AG20443 (cell line): ENCODE results near the gene SPTB.
A peak's percentile ranks its signal among the peaks of the same experiment; 100 is the strongest.

ENCODE experiments used
- DNase-seq: peaks from one replicate; pipeline ENCODE4 v3.0.0; 2012; ENCODE audit warnings: low spot score, mixed read lengths

SPTB gene

GRCh38 chr14:64789696-64790095 is 90.0 kb downstream of the SPTB start:
- DNase-seq = no peak

DNA sequence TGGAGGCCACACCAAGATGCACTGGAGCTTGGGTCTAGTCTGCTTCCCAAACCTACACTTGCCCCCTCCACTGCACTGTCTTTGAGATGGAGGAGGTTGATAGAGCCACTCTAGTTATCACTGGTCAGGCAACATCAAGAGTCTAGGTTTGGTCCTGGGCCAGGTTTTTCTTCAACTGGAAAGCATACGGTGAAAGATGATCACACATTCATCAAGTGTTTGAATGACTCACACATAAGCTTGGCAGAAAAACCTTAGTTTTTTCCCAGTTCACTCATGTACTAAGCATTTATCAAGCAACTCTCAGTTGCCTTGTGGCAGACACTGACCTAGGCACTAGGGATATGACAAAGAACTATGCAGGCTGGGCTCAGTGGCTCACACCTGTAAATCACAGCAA is 91.0 kb downstream of the SPTB start:
- DNase-seq = peak; percentile 82

- no peak for DNase-seq
Measured at GRCh38 chr14:64787619-64788018, 92.1 kb downstream of the SPTB start.

GRCh38 chr14:64786296-64787149 is 93.2 kb downstream of the SPTB start:
- peak; percentile 59 for DNase-seq

DNA sequence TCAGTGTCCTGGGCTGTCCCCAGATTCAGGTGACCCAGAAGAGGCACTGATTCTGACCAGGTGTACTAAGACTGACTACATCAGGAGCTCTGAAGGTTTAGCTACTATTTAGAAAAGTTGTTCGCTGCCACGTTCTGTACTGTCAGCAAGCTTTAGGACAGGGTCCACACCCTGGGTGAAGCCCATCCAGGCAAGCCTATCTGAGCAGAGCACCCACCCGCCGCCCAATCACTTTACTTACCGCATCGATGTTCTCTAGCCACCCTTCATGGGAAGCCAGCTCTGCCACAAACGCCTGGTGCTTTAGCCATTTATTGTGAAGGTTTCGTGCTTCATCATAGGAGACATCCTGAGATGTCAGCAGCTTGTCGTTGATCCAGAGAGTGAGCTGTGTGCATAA is 95.7 kb downstream of the SPTB start:
- DNase-seq = no peak

DNA sequence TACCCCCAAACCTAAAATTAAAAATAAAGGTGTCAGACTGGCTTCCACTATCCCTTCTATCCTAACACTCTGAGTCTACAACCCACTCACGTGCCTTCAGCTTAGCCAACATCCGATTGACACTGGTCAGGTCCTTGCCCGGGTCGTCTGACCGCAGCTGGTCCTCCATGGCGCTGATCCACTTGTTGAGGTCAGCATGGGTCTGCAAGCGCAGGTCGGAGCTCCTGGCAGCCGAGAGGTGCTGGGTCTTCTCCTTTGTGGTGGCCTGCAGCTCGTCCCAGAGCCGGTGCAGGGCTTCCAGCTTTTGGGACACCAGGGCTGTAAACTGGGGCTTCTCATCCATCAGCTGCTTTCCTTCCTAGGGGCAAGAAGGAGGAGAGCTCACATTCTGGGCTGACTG is 97.5 kb downstream of the SPTB start:
- no peak for DNase-seq

GRCh38 chr14:64779472-64779871 is 100.2 kb downstream of the SPTB start:
- DNase-seq = no peak

GRCh38 chr14:64778104-64778754 is 101.5 kb downstream of the SPTB start:
- DNase-seq = no peak

- DNase-seq = no peak
Measured at GRCh38 chr14:64777461-64777860, 102.2 kb downstream of the SPTB start.

GRCh38 chr14:64775081-64775777 is 104.5 kb downstream of the SPTB start:
- DNase-seq = no peak

- DNase-seq = no peak
Measured at GRCh38 chr14:64774272-64774671, 105.4 kb downstream of the SPTB start.

DNA sequence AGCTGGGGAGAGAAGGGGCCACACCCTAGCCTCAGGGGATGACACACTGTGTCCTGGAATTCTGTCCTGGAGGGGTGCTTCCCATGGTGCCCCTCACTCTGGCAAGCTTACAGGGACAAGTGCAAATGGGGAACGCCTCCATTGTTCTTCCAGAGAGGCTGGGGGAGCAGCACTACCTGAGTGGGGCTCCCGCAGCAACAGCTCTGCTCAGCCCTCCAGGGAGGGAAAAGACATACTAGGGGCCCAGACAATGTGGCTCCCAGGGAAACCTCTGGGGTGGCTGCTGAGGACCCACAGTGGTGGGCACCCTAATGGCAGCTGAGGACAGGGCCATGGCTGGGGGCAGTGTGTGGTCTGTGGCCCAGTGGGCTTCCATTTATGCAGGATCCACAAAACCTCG is 106.1 kb downstream of the SPTB start:
- no peak for DNase-seq

DNA sequence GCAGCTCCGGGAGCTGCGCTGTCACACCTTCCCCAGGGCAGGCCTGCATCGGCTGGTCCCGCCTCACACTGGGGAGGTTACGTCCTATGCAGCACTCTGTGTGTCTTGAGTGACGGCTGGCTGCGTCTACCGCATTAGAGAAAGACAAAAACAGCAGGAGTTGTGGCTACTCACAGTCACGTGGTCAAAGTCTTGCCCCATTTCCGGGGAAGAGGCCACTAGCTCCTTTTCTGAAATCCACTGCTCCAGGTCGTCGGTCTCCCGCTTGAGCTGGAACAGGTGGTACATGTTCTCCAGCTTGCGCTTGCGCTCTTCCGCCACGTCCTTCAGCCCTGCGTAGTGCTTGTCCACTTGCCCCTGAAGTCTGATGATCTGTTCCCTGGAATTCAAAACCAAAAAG is 106.7 kb downstream of the SPTB start:
- DNase-seq = no peak

DNA sequence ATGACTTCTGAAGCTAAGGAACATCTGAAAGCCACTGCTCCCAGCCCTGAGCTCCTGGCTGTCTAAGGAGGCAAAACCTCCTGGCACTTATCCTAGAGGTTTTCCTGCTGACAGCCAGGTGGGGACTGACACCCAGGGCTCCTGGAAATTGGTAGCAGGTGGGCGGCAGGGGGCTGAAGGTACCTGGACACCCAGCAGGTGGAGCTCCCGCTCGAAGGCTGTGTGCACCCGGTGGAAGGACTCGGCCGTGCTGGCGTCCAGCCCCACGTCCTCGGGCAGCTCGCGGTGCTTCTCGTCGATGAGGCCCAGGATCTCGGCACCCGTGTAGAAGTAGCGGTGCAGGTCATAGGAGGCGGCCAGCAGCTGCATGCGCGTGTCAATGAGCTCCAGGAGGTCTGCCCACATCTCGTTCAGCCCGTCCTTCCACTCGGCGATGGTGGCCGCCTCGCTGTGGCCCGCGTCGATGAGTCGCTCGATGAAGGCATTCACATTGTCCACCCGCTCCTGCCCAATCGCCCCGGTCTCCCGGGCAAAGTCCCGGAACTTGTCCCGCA is 107.2 kb downstream of the SPTB start:
- DNase-seq = no peak

GRCh38 chr14:64771161-64771560 is 108.5 kb downstream of the SPTB start:
- DNase-seq = no peak

DNA sequence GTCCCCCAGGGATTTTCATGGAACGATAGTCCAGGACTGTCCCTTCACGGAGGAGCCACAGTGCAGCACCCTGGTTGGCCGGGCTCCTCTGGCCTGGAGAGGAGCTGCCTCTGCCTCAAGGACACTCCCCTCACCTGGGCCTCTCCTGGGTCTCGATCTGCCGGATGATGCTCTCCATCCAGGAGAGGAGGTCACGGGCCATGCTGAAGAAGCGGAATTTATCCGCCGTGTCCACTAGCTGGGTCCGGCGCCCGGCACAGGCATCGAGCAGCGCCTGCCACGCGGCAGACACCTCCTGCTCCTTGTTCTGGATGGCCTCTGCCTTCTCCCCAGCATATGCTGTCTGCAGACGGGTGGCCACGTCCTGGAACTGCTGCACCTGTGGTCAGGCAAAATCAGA is 109.0 kb downstream of the SPTB start:
- DNase-seq = no peak

DNA sequence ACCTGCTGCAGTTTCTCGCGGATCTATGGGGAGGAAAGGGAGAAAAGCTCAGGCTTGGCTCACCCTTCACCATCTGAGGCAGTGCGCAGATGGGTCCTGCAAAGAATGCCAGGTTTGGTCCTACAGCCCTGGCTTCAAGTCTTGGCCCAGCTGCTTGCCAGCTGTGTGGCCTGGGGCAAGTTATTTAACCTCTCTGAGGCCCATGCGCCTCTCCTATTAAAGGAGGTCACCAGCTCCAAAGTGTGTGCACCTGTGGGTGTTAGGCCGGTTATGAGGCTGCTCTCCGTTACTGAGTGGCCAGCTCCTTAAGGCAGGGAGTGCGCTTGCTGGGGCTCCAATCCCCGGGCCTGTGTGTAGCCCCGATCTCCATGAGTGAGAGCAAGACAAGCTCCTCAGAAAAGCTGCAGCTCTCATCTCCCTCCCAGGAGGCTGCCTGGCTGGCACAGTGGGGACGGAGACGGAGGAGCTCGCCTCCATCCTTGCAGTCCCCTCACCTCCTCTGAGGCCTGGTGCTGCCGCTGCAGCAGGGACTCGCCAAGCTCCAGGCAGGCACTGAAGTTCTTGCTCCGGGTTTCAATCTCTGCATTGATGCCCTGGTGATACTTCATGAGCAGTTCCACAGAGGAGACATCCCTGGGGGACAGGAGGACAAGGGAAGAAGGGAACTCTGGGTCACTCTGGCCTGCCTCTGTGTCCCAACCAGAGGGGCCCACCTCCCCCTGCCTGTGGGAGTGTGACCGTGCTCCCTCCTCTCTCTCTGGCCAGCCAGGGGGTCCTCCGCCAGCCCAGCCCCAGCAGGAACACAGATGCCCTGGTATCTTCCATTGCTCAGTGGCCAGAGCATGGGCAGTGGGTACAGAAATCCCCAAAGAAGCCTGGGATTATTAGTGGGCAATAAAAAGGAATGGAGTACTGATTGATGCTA is 110.3 kb downstream of the SPTB start:
- no peak for DNase-seq

GRCh38 chr14:64768401-64769095 is 111.2 kb downstream of the SPTB start:
- DNase-seq = no peak

GRCh38 chr14:64767215-64767964 is 112.3 kb downstream of the SPTB start:
- no peak for DNase-seq

DNA sequence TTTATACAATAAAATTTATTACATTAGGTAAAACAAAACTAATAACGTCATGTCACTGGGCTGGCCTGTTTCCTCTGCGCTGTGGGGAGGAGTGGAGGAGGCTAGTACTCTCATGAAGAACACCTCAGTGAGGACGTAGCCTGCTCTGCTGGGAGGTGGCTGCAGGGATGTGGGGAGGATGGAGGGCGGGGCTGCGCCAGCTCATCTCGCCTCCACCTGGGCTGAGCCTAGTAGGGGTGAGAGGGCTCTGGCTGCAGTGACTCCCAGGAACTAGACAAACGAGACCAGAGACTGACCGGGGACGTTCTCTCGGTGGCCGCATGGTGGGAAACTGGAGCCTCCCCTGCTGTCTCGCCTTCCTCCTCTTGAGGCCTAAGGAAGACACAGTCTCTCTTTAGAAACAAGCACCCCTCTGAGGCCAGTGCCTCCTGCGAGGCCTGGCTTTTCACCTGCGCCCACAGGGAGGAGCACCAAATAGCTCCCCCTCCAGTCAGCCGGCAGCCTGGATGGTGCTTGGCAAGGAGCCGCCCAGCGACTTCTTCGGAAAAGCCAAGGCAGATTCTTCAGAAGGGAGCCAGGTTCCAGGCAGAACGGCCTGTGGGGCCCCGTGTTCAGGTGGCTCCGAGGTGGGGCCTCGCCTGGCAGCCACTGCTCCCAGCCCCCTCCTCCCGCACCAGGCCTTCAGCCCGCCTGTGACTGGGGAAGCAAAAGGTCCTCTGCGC is 113.1 kb downstream of the SPTB start:
- no peak for DNase-seq
